Measurements from ENCODE around the gene GSTM5.

- TF ChIP-seq CTCF (IDR thresholded peaks at IDR 0.05), result no peak
- no peak for TF ChIP-seq POLR2A (IDR thresholded peaks at IDR 0.05)
Observed at GRCh38 chr1:109712321-109712864, 342 bp downstream of the GSTM5 start.
